Measurements from ENCODE around the gene PEPD.

PEPD gene

DNA sequence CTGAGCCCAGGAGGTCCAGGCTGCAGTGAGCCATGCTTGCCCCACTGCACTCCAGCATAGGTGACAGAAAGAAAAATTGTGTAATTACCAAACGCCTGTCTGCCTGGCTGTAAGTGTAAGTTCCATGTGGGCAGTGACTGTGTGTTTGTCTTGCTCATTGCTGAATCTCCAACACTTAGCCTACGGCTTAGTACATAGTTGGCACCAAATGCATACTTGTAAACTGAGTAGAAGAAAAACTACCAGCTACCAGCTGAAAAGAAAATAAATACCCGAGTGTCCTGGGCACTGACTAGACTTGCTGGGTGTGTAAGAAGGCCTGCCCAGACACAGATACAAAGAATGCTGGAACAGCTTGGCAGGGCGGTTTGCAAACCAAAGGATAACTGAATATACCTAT is 150.8 kb downstream of the PEPD start:
- H3K4me3 ChIP-seq (ENCODE audit: low read depth in 1 of 2, low read length in 1 of 2): no peak overlapping the region
- no peaks in the 10 kb centered on the region for H3K36me3 ChIP-seq
- peaks cover 20 to 27% of the 10 kb centered on the region in 2 experiments for H3K4me1 ChIP-seq (ENCODE audit: control insufficient read depth in 1 of 2, insufficient read depth in 1 of 2, low read depth in 1 of 2, low read length in 1 of 2)
- no peaks in the 10 kb centered on the region for H3K9me3 ChIP-seq
- TF ChIP-seq CTCF (IDR thresholded peaks at IDR 0.05): no peak
- no peak overlapping the region for H3K27ac ChIP-seq
- peaks cover 26% of the 10 kb centered on the region for H3K27me3 ChIP-seq

- H3K27ac ChIP-seq: no peak overlapping the region
Measured at GRCh38 chr19:33368074-33368864, 153.3 kb downstream of the PEPD start.

DNA sequence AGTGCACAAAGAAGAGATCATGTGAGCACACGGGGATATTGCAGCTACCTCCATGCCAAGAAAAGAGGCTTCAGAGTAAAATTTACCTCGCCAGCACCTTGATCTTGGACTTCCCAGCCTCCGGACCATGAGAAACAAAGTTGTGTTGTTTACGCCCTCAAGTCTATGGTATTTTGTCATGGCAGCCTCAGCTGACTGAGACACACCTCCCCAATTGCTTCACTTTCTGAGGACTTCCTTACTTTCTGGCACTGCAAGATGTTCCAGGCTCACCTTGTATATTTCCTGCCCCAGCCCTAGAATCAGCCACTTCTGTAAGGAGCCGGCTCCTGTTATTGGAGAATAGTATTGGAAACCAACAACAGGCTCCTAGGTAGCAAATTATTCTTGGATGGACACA is 154.7 kb downstream of the PEPD start:
- Histone ChIP-seq H3K27me3 (peaks cover 30% of the 10 kb centered on the region), H3K9me3 (no peaks in the 10 kb centered on the region), H3K27ac (no peak overlapping the region), H3K36me3 (no peaks in the 10 kb centered on the region), H3K4me3 (ENCODE audit: low read depth in 1 of 2, low read length in 1 of 2) (no peak overlapping the region), H3K4me1 (ENCODE audit: control insufficient read depth in 1 of 2, insufficient read depth in 1 of 2, low read depth in 1 of 2, low read length in 1 of 2) (peaks cover 7% of the 10 kb centered on the region in 2 experiments)
- TF ChIP-seq CTCF (IDR thresholded peaks at IDR 0.05): no peak

More at GRCh38 chr19:33368074-33368864, 153.3 kb downstream of the PEPD start:
- H3K27me3 ChIP-seq: peaks cover 30% of the 10 kb centered on the region
- no peaks in the 10 kb centered on the region for H3K36me3 ChIP-seq
- no peak for TF ChIP-seq CTCF (IDR thresholded peaks at IDR 0.05)
- no peak overlapping the region for H3K4me3 ChIP-seq (ENCODE audit: low read depth in 1 of 2, low read length in 1 of 2)
- H3K4me1 ChIP-seq (ENCODE audit: control insufficient read depth in 1 of 2, insufficient read depth in 1 of 2, low read depth in 1 of 2, low read length in 1 of 2): peaks cover 11 to 16% of the 10 kb centered on the region in 2 experiments
- no peaks in the 10 kb centered on the region for H3K9me3 ChIP-seq

DNA sequence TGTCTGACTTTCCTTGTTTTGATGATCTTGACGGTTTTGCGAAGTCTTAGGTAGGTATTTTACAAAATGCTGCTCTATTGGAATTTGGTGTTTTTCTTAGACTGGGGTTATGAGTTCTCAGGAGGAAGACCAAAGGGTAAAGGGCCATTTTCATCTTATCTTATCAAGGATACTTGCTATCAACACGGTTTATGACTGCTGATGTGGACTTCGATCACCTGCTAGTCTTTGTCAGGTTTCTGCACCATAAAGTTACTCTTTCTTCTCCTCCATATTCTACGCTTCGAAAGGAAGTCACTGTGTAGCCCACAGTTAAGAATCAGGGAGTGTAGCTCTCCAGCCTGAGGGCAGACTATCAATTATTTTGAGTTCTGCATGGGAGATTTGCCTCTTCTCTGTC is 155.5 kb downstream of the PEPD start:
- H3K4me1 ChIP-seq (ENCODE audit: control insufficient read depth in 1 of 2, insufficient read depth in 1 of 2, low read depth in 1 of 2, low read length in 1 of 2): peaks cover 4 to 6% of the 10 kb centered on the region in 2 experiments

GRCh38 chr19:33365691-33366090 is 155.9 kb downstream of the PEPD start:
- TF ChIP-seq CTCF (IDR thresholded peaks at IDR 0.05): no peak
- Histone ChIP-seq H3K36me3 (no peaks in the 10 kb centered on the region), H3K9me3 (no peaks in the 10 kb centered on the region), H3K27me3 (peaks cover 31% of the 10 kb centered on the region), H3K4me1 (ENCODE audit: control insufficient read depth in 1 of 2, insufficient read depth in 1 of 2, low read depth in 1 of 2, low read length in 1 of 2) (peaks cover 4 to 6% of the 10 kb centered on the region in 2 experiments), H3K27ac (no peak overlapping the region), H3K4me3 (ENCODE audit: low read depth in 1 of 2, low read length in 1 of 2) (no peak overlapping the region)

More for the DNA sequence above, 155.5 kb downstream of the PEPD start:
- Histone ChIP-seq H3K4me3 (ENCODE audit: low read depth in 1 of 2, low read length in 1 of 2) (no peak overlapping the region), H3K27ac (no peak overlapping the region), H3K27me3 (peaks cover 30% of the 10 kb centered on the region), H3K9me3 (no peaks in the 10 kb centered on the region), H3K36me3 (no peaks in the 10 kb centered on the region)
- TF ChIP-seq CTCF (IDR thresholded peaks at IDR 0.05): no peak
